NCI-H82 treated with DMSO at 0.1 percent for 48 hours (cell line): Measurements from ENCODE around the gene TLK1.
"Not testable (repeated sequence)": the region's sequence is repeated elsewhere in the genome, so short reads cannot be mapped to it uniquely, and the experiment has no call there.

ENCODE experiments used
- DNase-seq: peaks from one replicate; lab custom pipeline; 2025; ENCODE audit not compliant: unreplicated experiment; lab: John Stamatoyannopoulos, UW

TLK1 gene

GRCh38 chr2:171146071-171146470 lies 14.6 kb downstream of the TLK1 start:
- no peak for DNase-seq

- no peak for DNase-seq
Measured at GRCh38 chr2:171143670-171144062, 17.0 kb downstream of the TLK1 start.

- no peak for DNase-seq
Measured at GRCh38 chr2:171142398-171142797, 18.3 kb downstream of the TLK1 start.

- no peak for DNase-seq
Measured at GRCh38 chr2:171141320-171141719, 19.4 kb downstream of the TLK1 start.

GRCh38 chr2:171139860-171140259 lies 20.8 kb downstream of the TLK1 start:
- DNase-seq = no peak

GRCh38 chr2:171136024-171136423 lies 24.7 kb downstream of the TLK1 start:
- DNase-seq = no peak

- no peak for DNase-seq
Measured at GRCh38 chr2:171134624-171135230, 26.0 kb downstream of the TLK1 start.

GRCh38 chr2:171132086-171132485 lies 28.6 kb downstream of the TLK1 start:
- no peak for DNase-seq

- DNase-seq = no peak
Measured at GRCh38 chr2:171128461-171128860, 32.2 kb downstream of the TLK1 start.

- DNase-seq = no peak
Measured at GRCh38 chr2:171124541-171124940, 36.2 kb downstream of the TLK1 start.

GRCh38 chr2:171109571-171109970 lies 51.1 kb downstream of the TLK1 start:
- DNase-seq = no peak

GRCh38 chr2:171109020-171109419 lies 51.7 kb downstream of the TLK1 start:
- no peak for DNase-seq

- DNase-seq = no peak
Measured at GRCh38 chr2:171107803-171108202, 52.9 kb downstream of the TLK1 start.

- DNase-seq = no peak
Measured at GRCh38 chr2:171104379-171104778, 56.3 kb downstream of the TLK1 start.

- no peak for DNase-seq
Measured at GRCh38 chr2:171102802-171103201, 57.9 kb downstream of the TLK1 start.

GRCh38 chr2:171100370-171100769 lies 60.3 kb downstream of the TLK1 start:
- no peak for DNase-seq

GRCh38 chr2:171098607-171099006 lies 62.1 kb downstream of the TLK1 start:
- DNase-seq = no peak

- DNase-seq = no peak
Measured at GRCh38 chr2:171095014-171095582, 65.6 kb downstream of the TLK1 start.

GRCh38 chr2:171091517-171091916 lies 69.2 kb downstream of the TLK1 start:
- DNase-seq = not testable (repeated sequence)

GRCh38 chr2:171089489-171089888 lies 71.2 kb downstream of the TLK1 start:
- DNase-seq = no peak

GRCh38 chr2:171088057-171088834 lies 72.4 kb downstream of the TLK1 start:
- DNase-seq = no peak

GRCh38 chr2:171087547-171087946 lies 73.1 kb downstream of the TLK1 start:
- no peak for DNase-seq
